ENCODE data around the gene SLC8B1.

The SLC8B1 gene

GRCh38 chr12:113248842-113249435 lies 86.0 kb downstream of the SLC8B1 start:
- Histone ChIP-seq H3K4me3 (ENCODE audit: low read length) (no peak overlapping the region), H3K27me3 (ENCODE audit: control insufficient read depth, insufficient read depth, low read length) (no peaks in the 10 kb centered on the region), H3K27ac (ENCODE audit: low read length) (no peak overlapping the region), H3K9me3 (ENCODE audit: control insufficient read depth, insufficient read depth, low read length) (no peaks in the 10 kb centered on the region), H3K36me3 (ENCODE audit: control insufficient read depth, insufficient read depth, low read length) (0 out of 2 replicates have a peak, but pooled peaks cover 3% of the 10 kb centered on the region), H3K4me1 (ENCODE audit: control insufficient read depth, insufficient read depth, low read length) (peaks cover 10% of the 10 kb centered on the region)
- WGBS (ENCODE audit: insufficient coverage, insufficient read length), result no CpG with 5 or more reads among the region's 11 CpGs
- DNase-seq (ENCODE audit: low read depth, low spot score), result no peak

Data from iPS DF 6.9 (cell line).